OCI-LY7 (cell line): ENCODE data around the gene RHBDD3. TPM values are rescaled to one million over a fixed set of nuclear protein-coding genes. Genes with fewer than 3 reads are reported as not detected.

ENCODE experiments used
- BruUV-seq: library from RNA; stranded (reverse); fragments of 400-500 nt; replicated peaks from 2 replicates; lab custom pipeline; 2021; lab: Mats Ljungman, UMichigan
- CTCF ChIA-PET: fragments of 300-600 bp; sonication (Branson Sonifier 250); formaldehyde crosslinking; loops from one replicate; lab custom pipeline; 2022; ENCODE audit warnings: antibody characterized with exemption; ENCODE audit not compliant: unreplicated experiment; lab: Charles Lee
- POLR2A ChIA-PET: fragments of 300-600 bp; sonication (Branson Sonifier 250); formaldehyde crosslinking; loops from one replicate; lab custom pipeline; 2022; ENCODE audit warnings: antibody characterized with exemption; lab: Charles Lee
- DNase-seq: peaks from one replicate; pipeline ENCODE4 v3.0.0-alpha.2; 2015; ENCODE audit warnings: low spot score
- H2AFZ ChIP-seq: fragments of 200-600 bp; sonication (generic), shearing (Covaris generic); 2 replicates; pipeline ENCODE4 v1.6.1; 2014; ENCODE audit warnings: mild to moderate bottlenecking, antibody characterized with exemption, low read length, moderate library complexity
- H3K27ac ChIP-seq: fragments of 200-600 bp; sonication (generic); 2 replicates; pipeline ENCODE4 v1.5.1; 2014; ENCODE audit warnings: mixed run types, low read depth, mild to moderate bottlenecking, moderate library complexity, low read length, inconsistent platforms; ENCODE audit not compliant: poor library complexity, severe bottlenecking
- H3K36me3 ChIP-seq: fragments of 200-600 bp; sonication (generic); 2 replicates; pipeline ENCODE4 v1.6.1; 2014; ENCODE audit warnings: mild to moderate bottlenecking, antibody characterized with exemption, low read length, moderate library complexity, mixed read lengths; ENCODE audit not compliant: insufficient read depth
- H3K4me1 ChIP-seq: fragments of 200-600 bp; sonication (generic); 2 replicates; pipeline ENCODE4 v1.5.1; 2014; ENCODE audit warnings: mild to moderate bottlenecking, low read length; ENCODE audit not compliant: insufficient read depth, poor library complexity, severe bottlenecking
- H3K4me2 ChIP-seq: fragments of 200-600 bp; sonication (generic); 2 replicates; pipeline ENCODE4 v1.6.1; 2014; ENCODE audit warnings: mild to moderate bottlenecking, low read length
- H3K4me3 ChIP-seq: fragments of 200-600 bp; sonication (generic); 2 replicates; pipeline ENCODE4 v1.5.1; 2014; ENCODE audit warnings: mild to moderate bottlenecking, low read depth, low read length; ENCODE audit not compliant: poor library complexity, severe bottlenecking
- H3K79me2 ChIP-seq: fragments of 200-600 bp; sonication (generic); 2 replicates; pipeline ENCODE4 v1.6.1; 2016; ENCODE audit warnings: low read depth, mild to moderate bottlenecking, low read length, moderate library complexity, mixed read lengths; ENCODE audit not compliant: insufficient read depth
- H3K9me2 ChIP-seq: fragments of 200-600 bp; sonication (generic); 2 replicates; pipeline ENCODE4 v1.6.1; 2016; ENCODE audit warnings: mild to moderate bottlenecking, low read length, mixed read lengths; ENCODE audit not compliant: insufficient read depth
- H3K9me3 ChIP-seq: fragments of 200-600 bp; sonication (generic); 2 replicates; pipeline ENCODE4 v1.6.1; 2014; ENCODE audit warnings: mild to moderate bottlenecking, mixed run types, low read length, mixed read lengths
- H4K20me1 ChIP-seq: fragments of 200-600 bp; sonication (generic); 2 replicates; pipeline ENCODE4 v1.6.1; 2014; ENCODE audit warnings: mild to moderate bottlenecking, antibody characterized with exemption, low read length, moderate library complexity, mixed read lengths; ENCODE audit not compliant: insufficient read depth
- EZH2phosphoT487 ChIP-seq: fragments of 200-600 bp; sonication (generic); IDR thresholded peaks from 2 replicates; pipeline ENCODE4 v1.6.1; 2018; ENCODE audit warnings: low read depth, borderline replicate concordance, mild to moderate bottlenecking, mixed run types, antibody characterized with exemption, low read length, moderate library complexity, mixed read lengths
- intact Hi-C: fragments of 100-400 bp; cut with micrococcal nuclease; formaldehyde crosslinking; loops from one replicate; pipeline ENCODE4 v1.10.0; 2022; ENCODE audit not compliant: unreplicated experiment
- total RNA-seq, 2 experiments: library from RNA; depleted of rRNA in 1 of 2; stranded (reverse); fragments of >200 nt in 1 of 2; shearing (Covaris generic) in 1 of 2; gene quantifications; 2 replicates each; pipeline ENCODE4 v1.2.3, GENCODE V29; 2014 to 2022
- TF ChIP-seq, protein P1 (sequence below): fragments of 200-600 bp; sonication (generic); conservative IDR thresholded peaks from 2 replicates; pipeline ENCODE4 v1.5.1; 2014; ENCODE audit warnings: mild to moderate bottlenecking, antibody characterized with exemption, low read length, moderate library complexity, mixed read lengths

Gene RHBDD3
- total RNA-seq, 2 experiments from 2014 or later, result 39.2 to 44.5 TPM

DNA sequence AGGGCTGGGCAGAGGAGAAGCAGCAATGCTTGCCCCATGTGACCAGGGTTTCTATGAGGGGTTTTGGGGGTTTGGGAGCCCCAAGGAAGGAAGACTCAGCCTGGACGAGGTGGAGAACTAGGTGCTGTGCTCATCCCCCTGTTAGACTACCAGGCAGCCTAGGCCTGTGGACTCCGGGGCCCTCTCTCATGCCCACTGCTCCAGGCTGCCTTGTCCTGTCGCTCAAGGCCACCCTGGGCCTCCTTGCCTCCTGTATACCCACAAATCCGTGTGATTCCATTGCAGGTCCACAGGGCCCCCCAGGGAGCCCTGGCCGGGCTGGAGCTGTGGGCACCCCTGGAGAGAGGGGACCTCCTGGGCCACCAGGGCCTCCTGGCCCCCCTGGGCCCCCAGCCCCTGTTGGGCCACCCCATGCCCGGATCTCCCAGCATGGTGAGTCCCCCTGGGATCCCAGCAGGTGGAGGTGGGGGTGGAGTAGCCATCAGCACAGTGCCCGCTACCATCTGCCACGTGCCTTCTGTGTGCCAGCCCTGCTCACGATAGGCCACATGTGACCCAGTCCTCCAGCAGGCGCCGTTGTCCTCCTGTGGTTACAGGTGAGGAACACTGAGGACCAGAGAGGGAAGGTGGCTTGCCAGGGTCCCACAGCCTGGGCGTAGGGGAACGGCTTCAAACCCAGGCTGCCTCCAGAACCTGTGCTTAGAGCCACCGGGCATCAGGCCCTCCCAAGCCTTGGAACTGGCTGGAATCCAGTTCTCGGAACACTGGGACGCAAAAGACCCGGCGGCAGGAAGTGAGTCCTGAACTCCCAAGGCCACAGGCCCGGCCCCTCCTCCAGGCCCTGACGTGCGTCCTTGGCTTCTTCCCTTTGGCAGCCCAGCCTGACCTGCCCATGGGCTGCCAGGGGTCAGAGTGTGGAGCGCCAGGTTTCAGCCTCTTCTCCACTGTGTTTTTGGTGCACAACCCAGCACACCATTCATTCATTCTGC lies 35.5 kb downstream of the RHBDD3 start:
- H3K79me2 ChIP-seq, result no peaks in the 10 kb centered on the region
- CTCF ChIA-PET, result no interaction called here
- no peak overlapping the region for H3K4me2 ChIP-seq

DNA sequence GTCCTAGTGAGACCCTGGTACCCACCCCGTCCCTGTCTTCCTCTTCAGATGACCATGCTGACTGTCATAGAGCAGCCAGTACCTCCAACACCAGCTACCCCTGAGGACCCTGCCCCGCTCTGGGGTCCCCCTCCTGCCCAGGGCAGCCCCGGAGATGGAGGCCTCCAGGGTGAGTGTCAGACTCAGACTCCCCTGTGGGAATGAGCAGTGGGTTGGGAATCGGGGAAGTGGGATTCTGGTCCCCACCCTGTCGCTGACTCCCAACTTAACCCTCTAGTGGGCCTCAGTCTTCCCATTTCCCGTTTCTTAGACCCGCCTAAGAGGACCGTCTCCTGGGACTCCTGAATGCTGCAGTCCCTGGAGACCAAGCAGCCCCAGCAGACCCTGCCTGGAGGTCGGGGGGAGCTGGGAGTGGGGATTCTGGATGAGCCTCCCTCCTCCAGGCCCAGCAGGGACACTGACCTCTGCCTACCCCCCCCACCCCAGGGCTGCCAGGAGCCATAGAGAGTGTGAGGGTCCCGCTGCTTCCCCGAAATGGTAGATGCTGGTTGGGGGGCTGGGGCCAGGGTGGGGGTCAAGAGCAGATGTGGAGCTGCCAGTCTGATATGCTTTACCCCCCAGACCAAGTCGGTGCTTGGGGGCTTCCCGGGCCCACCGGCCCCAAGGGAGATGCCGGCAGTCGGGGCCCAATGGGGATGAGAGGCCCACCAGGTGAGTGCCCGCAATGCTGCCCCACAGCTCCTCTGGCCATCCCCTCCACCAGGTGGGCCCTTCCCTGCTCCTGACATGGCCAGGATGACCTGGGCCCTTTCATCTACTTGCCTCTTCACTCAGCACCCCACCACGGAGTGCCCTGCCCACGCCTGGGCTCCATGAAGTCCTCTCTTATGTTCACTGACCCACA lies 36.6 kb downstream of the RHBDD3 start:
- H3K27ac ChIP-seq, result no peak overlapping the region
- no TSS peak for BruUV-seq
- no peaks in the 10 kb centered on the region for H3K36me3 ChIP-seq
- intact Hi-C loops, result no loop called here
- no peaks in the 10 kb centered on the region for H3K9me3 ChIP-seq
- TF ChIP-seq EZH2phosphoT487, result no peak
- TF ChIP-seq, protein P1, sequence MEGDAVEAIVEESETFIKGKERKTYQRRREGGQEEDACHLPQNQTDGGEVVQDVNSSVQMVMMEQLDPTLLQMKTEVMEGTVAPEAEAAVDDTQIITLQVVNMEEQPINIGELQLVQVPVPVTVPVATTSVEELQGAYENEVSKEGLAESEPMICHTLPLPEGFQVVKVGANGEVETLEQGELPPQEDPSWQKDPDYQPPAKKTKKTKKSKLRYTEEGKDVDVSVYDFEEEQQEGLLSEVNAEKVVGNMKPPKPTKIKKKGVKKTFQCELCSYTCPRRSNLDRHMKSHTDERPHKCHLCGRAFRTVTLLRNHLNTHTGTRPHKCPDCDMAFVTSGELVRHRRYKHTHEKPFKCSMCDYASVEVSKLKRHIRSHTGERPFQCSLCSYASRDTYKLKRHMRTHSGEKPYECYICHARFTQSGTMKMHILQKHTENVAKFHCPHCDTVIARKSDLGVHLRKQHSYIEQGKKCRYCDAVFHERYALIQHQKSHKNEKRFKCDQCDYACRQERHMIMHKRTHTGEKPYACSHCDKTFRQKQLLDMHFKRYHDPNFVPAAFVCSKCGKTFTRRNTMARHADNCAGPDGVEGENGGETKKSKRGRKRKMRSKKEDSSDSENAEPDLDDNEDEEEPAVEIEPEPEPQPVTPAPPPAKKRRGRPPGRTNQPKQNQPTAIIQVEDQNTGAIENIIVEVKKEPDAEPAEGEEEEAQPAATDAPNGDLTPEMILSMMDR, result no peak
- H4K20me1 ChIP-seq, result no peaks in the 10 kb centered on the region
- no peaks in the 10 kb centered on the region for H3K79me2 ChIP-seq
- H3K4me3 ChIP-seq, result no peak overlapping the region
- no peak for DNase-seq
- no peak overlapping the region for H3K4me2 ChIP-seq
- no peak overlapping the region for H2AFZ ChIP-seq
- H3K9me2 ChIP-seq, result no peaks in the 10 kb centered on the region
- ChIA-PET POLR2A (no interaction called here), CTCF (no interaction called here)
- no peaks in the 10 kb centered on the region for H3K4me1 ChIP-seq

More for the DNA sequence above, 35.5 kb downstream of the RHBDD3 start:
- BruUV-seq, result no TSS peak
- H3K9me2 ChIP-seq, result no peaks in the 10 kb centered on the region
- H3K4me3 ChIP-seq, result no peak overlapping the region
- H3K9me3 ChIP-seq, result no peaks in the 10 kb centered on the region
- no peak overlapping the region for H3K27ac ChIP-seq
- POLR2A ChIA-PET, result no interaction called here
- no peaks in the 10 kb centered on the region for H3K4me1 ChIP-seq
- H2AFZ ChIP-seq, result no peak overlapping the region
- H3K36me3 ChIP-seq, result no peaks in the 10 kb centered on the region
- TF ChIP-seq, protein P1, result no peak
- TF ChIP-seq EZH2phosphoT487, result no peak
- no peak for DNase-seq
- intact Hi-C loops, result no loop called here
- H4K20me1 ChIP-seq, result no peaks in the 10 kb centered on the region
